HG02642 (cell line): ENCODE data around the gene SWSAP1.
"Not testable (repeated sequence)": the region's sequence is repeated elsewhere in the genome, so short reads cannot be mapped to it uniquely, and the experiment has no call there.

Experiments
- ATAC-seq: cut with Tn5 transposase; IDR thresholded peaks from one replicate; pipeline ENCODE4 v1.9.1; 2021; ENCODE audit warnings: mild to moderate bottlenecking; ENCODE audit not compliant: unreplicated experiment, poor library complexity

Gene SWSAP1

GRCh38 chr19:11405846-11406643, 31.6 kb downstream of the SWSAP1 start:
- no peak for ATAC-seq

GRCh38 chr19:11406703-11407236, 32.3 kb downstream of the SWSAP1 start:
- not testable (repeated sequence) for ATAC-seq

GRCh38 chr19:11408591-11408990, 34.1 kb downstream of the SWSAP1 start:
- no peak for ATAC-seq

- no peak for ATAC-seq
Observed at GRCh38 chr19:11410682-11411081, 36.2 kb downstream of the SWSAP1 start.

- ATAC-seq: no peak
Observed at GRCh38 chr19:11414544-11414943, 40.1 kb downstream of the SWSAP1 start.

GRCh38 chr19:11416346-11417052, 42.0 kb downstream of the SWSAP1 start:
- ATAC-seq: no peak

GRCh38 chr19:11418094-11418548, 43.7 kb downstream of the SWSAP1 start:
- ATAC-seq: no peak

- ATAC-seq: no peak
Observed at GRCh38 chr19:11418549-11419506, 44.4 kb downstream of the SWSAP1 start, which contains the start of gene RGL3. RGL3 (minus strand) TSS chr19:11419314; CDS start chr19:11419278, 36 bp downstream.

- ATAC-seq: no peak
Observed at GRCh38 chr19:11420429-11421370, 46.2 kb downstream of the SWSAP1 start.

GRCh38 chr19:11421371-11422098, 47.1 kb downstream of the SWSAP1 start:
- ATAC-seq: peak; percentile 42

GRCh38 chr19:11422163-11423065, 47.9 kb downstream of the SWSAP1 start:
- ATAC-seq: peak; percentile 66

GRCh38 chr19:11423164-11423790, 48.8 kb downstream of the SWSAP1 start:
- no peak for ATAC-seq

- no peak for ATAC-seq
Observed at GRCh38 chr19:11423791-11424181, 49.3 kb downstream of the SWSAP1 start.
